ENCODE data around the gene LIMA1.

DNA sequence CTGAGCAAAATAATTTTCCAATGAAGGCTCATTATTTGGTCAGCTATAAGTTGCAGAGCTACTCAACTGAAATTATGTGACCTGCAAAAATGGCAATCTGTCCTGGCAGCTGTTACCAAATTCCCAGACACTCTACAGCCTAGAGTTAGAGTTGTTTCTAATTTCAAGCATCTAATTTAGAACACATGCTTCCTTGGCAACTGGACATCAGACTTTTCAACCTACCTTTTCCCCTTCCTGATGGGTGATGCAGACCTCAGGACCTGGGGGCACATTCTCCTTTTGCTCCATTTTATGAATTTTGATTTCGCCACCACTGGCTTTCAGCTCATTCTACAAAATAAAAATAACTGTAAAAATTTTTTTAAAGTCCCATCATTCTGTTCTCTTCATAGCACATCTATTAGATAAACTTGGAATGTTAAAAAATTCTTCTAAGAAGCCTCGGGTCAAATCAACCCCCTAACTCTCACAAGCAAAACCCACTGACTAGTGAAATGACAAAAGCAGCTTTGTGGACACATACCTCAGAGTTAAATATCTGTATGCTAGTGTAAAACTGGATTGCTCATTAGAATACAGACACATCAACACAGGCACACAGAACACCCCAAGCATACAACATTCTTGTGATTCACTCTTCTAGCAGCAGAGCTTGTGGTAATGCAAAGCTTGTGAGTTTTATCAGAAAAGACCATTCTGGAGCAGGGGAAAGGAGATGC, 82.6 kb downstream of the LIMA1 start:
- TF ChIP-seq EZH2 (IDR thresholded peaks at IDR 0.05) (no peak), POLR2AphosphoS5 (IDR thresholded peaks at IDR 0.05; ENCODE audit: borderline replicate concordance, low read depth, low read length) (no peak)

All from SK-N-MC (cell line).